ENCODE measurements around the gene GEMIN7.

The GEMIN7 gene

DNA sequence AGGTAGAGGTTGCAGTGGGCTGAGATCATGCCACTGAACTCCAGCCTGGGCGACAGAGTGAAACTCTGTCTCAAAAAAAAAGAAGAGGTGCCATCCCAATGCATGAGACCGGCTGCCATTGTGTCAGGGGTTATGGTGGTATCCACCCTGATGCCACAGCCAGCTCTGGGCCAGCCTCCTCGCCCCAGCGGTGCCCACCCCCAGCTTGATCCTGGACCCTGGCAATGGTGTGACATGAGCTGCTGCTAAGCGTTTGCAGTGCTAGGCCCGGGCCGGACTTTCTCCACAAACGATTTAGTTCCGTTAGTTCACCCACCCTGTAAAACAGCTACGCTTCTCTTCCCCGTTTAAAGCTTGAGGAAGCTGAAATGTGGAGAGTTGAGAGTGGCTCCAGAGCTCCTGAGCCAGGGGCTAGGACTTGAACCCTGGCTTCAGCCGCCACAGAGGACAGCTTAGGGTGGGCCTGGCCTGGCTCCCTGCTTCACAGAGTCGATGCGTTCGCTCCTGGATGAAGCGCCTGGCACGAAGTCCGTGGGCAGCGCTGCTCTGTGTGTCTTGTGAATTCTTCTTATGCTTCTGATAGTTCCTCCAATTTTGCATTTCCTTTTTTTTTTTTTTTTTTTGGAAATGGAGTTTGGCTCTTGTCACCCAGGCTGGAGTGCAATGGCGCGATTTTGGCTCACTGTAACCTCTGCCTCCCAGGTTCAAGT is 56.3 kb downstream of the GEMIN7 start:
- no peak for DNase-seq (ENCODE audit: low read depth in 1 of 2, low spot score in 1 of 2)
- TF ChIP-seq JUND (IDR thresholded peaks at IDR 0.05; ENCODE audit: low read depth) = no peak
- in situ Hi-C loops (cut with HindIII; ENCODE audit: low pct_unique_long_range_greater_than_20kb, low sequenced_read_pairs) = no loop called here

DNA sequence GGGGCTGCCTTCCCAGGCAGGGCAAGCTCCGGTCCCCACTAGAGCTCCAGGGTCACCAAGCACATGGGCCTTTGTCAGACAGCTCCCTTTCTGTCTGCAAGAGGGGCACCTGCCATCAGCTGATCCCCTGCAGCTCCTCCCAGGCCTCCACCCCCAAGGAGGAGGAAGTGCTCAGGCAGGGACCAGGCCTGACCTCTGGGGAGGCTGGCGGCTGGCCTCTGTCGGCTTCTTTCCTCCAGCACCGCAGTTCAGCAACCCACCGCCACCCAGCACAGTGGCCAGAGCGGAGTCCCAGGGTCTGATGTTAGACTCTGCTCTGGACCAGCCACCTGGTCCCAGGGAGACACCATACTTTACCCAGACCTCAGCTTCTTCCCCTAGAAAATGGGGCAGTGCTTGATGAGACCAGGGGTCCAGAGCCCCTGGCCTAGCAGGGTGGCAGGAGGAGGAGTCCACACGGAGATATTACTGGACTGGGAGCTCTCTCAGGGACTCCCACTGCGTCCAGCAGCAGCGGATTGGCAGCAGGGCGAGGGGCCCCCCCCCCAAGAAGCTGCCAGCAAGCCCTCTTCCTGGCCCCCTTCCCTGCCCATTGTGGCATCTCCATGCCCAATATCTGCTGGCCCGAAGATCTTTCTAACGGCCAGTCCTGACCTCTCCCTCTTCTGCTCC is 57.6 kb downstream of the GEMIN7 start:
- in situ Hi-C loops (cut with HindIII; ENCODE audit: low pct_unique_long_range_greater_than_20kb, low sequenced_read_pairs) = no loop called here
- TF ChIP-seq JUND (IDR thresholded peaks at IDR 0.05; ENCODE audit: low read depth) = no peak
- DNase-seq (ENCODE audit: low read depth in 1 of 2, low spot score in 1 of 2) = no peak

DNA sequence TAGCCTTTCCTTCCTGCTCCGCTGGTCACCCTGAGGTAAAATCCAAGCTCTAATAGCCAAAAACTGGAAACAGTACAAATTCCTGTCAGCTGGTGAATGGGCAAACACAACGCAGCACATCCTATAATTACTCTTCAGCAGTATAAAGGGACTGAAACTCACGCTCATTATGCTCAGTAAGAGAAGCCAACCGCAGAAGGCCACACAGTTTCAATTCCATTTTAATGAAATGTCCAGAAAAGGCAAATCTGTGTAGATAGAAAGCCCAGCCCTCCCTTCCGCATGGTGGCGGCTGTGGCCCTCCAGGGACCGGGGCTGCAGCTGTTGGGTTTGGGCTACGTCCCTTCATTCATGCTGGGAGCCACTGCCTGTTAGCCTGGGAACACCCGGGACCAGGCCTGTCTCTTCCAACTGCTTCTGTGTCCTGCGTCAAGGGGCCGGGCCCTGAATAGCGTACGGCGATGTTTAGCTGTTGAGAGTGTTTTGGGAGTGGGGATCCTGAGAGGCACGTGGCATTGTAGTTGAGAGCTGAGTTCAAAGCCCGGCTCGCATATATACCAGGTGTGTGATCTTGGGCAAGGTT is 58.2 kb downstream of the GEMIN7 start:
- in situ Hi-C loops (cut with HindIII; ENCODE audit: low pct_unique_long_range_greater_than_20kb, low sequenced_read_pairs) = no loop called here
- DNase-seq (ENCODE audit: low read depth in 1 of 2, low spot score in 1 of 2) = no peak
- no peak for TF ChIP-seq JUND (IDR thresholded peaks at IDR 0.05; ENCODE audit: low read depth)

DNA sequence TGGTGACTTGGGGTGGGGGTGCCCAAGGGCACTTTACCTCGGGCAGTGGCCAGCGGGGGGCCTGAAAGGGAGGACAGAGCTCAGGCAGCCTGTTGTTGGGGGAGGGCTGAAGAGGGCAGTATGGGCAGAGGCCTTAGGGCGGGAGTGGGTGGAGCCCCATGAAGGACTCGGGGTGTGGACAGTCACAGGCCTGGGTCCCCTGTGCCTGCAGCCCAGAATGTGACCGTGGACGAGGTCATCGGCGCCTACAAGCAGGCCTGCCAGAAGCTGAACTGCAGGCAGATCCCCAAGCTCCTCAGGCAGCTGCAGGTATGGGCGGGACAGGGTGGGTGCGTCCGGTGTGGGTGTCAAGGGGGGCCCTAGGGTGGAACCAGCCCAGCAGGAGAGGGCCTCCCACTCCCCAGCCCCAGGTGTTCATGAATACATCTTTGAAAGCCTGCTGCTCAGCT is 59.3 kb downstream of the GEMIN7 start:
- in situ Hi-C loops (cut with HindIII; ENCODE audit: low pct_unique_long_range_greater_than_20kb, low sequenced_read_pairs) = no loop called here
- no peak for DNase-seq (ENCODE audit: low read depth in 1 of 2, low spot score in 1 of 2)
- TF ChIP-seq JUND (IDR thresholded peaks at IDR 0.05; ENCODE audit: low read depth) = no peak

DNA sequence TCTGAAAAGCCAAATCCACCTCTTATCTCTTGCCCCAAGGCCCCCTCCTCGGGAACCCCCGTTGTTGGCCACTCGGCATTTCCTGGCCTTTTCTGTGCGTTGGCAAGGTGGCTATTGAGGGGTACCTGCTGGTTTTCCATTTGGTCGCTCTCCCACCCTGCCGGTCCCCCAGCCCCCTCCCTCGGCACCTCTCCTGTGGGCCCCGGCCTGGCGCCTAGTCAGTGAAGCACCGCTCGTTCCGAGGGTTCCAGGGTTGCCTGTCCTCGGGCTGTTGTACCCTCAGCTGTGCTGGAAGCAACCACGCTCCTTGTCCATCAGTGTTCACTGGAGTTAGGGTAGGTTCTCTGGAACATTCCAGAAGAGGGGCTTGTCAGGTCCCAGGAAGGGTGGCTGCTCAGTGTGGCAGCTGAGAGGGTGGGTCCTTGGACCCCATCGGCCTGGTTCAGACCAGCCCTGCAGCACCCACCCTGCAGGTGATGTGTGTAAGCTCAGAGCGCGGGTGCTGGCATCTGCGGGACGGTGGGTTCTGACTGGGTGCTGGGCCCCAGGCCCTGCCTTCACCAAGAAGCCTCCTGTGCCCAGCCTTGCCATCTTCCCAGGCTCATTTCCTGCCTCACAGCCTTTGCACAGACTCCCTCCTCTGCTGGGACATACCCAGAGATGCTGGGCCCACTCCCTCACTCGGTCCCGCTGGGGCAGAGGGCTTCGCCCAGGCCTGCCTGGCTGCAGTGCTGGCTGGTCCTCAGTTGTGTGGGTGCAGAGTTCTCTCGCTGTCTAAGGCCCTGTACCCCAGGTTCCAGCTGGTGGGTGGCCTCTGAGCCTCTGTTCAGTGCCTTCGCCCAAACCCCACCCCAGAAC is 60.5 kb downstream of the GEMIN7 start:
- no peak for DNase-seq (ENCODE audit: low read depth in 1 of 2, low spot score in 1 of 2)
- in situ Hi-C loops (cut with HindIII; ENCODE audit: low pct_unique_long_range_greater_than_20kb, low sequenced_read_pairs) = no loop called here
- no peak for TF ChIP-seq JUND (IDR thresholded peaks at IDR 0.05; ENCODE audit: low read depth)

DNA sequence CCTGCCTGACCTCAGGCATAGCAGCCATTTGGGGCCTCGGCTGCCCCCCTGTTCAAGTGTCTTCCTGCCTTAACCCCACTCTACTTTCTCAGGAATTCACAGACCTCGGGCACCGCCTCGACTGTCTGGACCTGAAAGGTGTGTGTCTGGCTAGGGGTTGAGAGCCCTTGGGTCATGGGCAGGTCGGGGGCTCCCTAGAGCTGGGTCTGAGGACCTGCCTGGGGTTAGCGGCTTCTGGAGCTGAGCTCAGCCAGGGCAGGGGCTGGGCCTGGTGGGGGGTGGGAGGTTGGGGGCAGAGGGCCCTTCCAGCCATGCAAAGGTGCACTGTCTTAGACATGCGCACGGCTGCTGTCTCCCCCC is 61.1 kb downstream of the GEMIN7 start:
- no peak for TF ChIP-seq JUND (IDR thresholded peaks at IDR 0.05; ENCODE audit: low read depth)
- no peak for DNase-seq (ENCODE audit: low read depth in 1 of 2, low spot score in 1 of 2)
- in situ Hi-C loops (cut with HindIII; ENCODE audit: low pct_unique_long_range_greater_than_20kb, low sequenced_read_pairs) = no loop called here

DNA sequence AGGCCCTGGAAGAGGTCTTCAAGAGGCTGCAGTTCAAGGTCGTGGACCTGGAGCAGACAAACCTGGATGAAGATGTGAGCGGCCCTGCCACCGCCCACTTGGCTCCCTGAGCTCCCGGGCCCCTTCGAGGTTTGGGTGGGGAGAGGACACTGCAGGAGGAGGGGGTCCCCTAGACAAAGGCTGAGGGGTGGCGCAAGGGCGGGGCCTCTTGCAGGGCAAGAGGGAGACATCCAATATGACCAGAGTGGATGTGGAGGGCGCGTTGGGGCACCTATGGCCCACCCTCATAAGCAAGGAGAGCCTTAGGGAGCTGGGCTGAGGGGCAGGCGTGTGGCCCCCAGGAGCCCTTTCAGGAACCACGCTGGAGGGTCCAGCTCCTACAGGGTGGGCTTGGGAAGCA is 61.5 kb downstream of the GEMIN7 start:
- no peak for TF ChIP-seq JUND (IDR thresholded peaks at IDR 0.05; ENCODE audit: low read depth)
- in situ Hi-C loops (cut with HindIII; ENCODE audit: low pct_unique_long_range_greater_than_20kb, low sequenced_read_pairs) = no loop called here
- no peak for DNase-seq (ENCODE audit: low read depth in 1 of 2, low spot score in 1 of 2)
